ENCODE data around the gene GALNT14.

DNA sequence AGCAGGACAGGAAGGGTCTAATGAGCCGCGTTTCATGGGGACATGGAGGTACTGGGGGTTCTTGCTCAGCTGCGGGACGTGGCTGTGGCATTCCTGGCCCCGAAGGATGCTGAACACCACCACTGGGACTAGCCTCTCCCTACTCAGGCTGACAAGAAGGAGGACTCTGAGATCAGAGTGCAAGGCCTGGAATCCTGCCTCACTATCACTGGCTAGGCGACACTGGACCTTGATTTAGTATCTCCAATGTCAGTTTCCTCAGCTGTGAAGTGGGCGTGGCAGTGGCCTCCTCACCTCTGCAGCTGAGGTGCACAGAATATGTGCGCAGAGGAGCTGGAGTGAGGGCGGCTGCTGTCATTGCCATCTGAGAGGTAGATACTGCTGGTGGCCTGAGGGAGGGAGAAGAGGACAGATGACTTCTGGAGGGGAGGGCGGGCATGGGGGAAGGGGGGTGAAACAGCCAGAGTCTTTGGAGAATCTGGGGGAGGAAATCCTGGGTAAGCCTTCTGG lies 173.2 kb downstream of the GALNT14 start:
- TF ChIP-seq POLR2A (IDR thresholded peaks at IDR 0.05; ENCODE audit: low read depth, low read length) (no peak), POLR2AphosphoS5 (IDR thresholded peaks at IDR 0.05; ENCODE audit: low read depth, low read length) (no peak)

Measured in GM12891 (cell line).